ENCODE measurements around the gene KCNJ6.

Gene KCNJ6

GRCh38 chr21:37574751-37575150 lies 341.5 kb downstream of the KCNJ6 start:
- no peak overlapping the region for H3K4me3 ChIP-seq (ENCODE audit: low read depth, low read length)
- TF ChIP-seq POLR2A (IDR thresholded peaks at IDR 0.05; ENCODE audit: extremely low read depth, insufficient read length): no peak
- TF ChIP-seq MAX (IDR thresholded peaks at IDR 0.05; ENCODE audit: low read depth, low read length): no peak
- no peak for TF ChIP-seq MYC (IDR thresholded peaks at IDR 0.05; ENCODE audit: low read depth, low read length)
- no peak for DNase-seq (ENCODE audit: low read depth)

GRCh38 chr21:37574316-37574715 lies 341.9 kb downstream of the KCNJ6 start:
- no peak overlapping the region for H3K4me3 ChIP-seq (ENCODE audit: low read depth, low read length)
- TF ChIP-seq POLR2A (IDR thresholded peaks at IDR 0.05; ENCODE audit: extremely low read depth, insufficient read length) (no peak), MYC (IDR thresholded peaks at IDR 0.05; ENCODE audit: low read depth, low read length) (no peak), MAX (IDR thresholded peaks at IDR 0.05; ENCODE audit: low read depth, low read length) (no peak), CTCF (IDR thresholded peaks at IDR 0.05; ENCODE audit: low read depth, low read length) (no peak)
- DNase-seq (ENCODE audit: low read depth): no peak

- no peak overlapping the region for H3K4me3 ChIP-seq (ENCODE audit: low read depth, low read length)
- no peak for TF ChIP-seq POLR2A (IDR thresholded peaks at IDR 0.05; ENCODE audit: extremely low read depth, insufficient read length)
- TF ChIP-seq MYC (IDR thresholded peaks at IDR 0.05; ENCODE audit: low read depth, low read length): no peak
- TF ChIP-seq MAX (IDR thresholded peaks at IDR 0.05; ENCODE audit: low read depth, low read length): no peak
- no peak for DNase-seq (ENCODE audit: low read depth)
Measured at GRCh38 chr21:37571442-37571841, 344.8 kb downstream of the KCNJ6 start.

GRCh38 chr21:37568916-37569315 lies 347.3 kb downstream of the KCNJ6 start:
- TF ChIP-seq CTCF (IDR thresholded peaks at IDR 0.05; ENCODE audit: low read depth, low read length) (no peak), POLR2A (IDR thresholded peaks at IDR 0.05; ENCODE audit: extremely low read depth, insufficient read length) (no peak), MYC (IDR thresholded peaks at IDR 0.05; ENCODE audit: low read depth, low read length) (no peak), MAX (IDR thresholded peaks at IDR 0.05; ENCODE audit: low read depth, low read length) (no peak)
- H3K4me3 ChIP-seq (ENCODE audit: low read depth, low read length): no peak overlapping the region
- DNase-seq (ENCODE audit: low read depth): no peak

- no peak overlapping the region for H3K4me3 ChIP-seq (ENCODE audit: low read depth, low read length)
- DNase-seq (ENCODE audit: low read depth): no peak
- no peak for TF ChIP-seq MAX (IDR thresholded peaks at IDR 0.05; ENCODE audit: low read depth, low read length)
- TF ChIP-seq POLR2A (IDR thresholded peaks at IDR 0.05; ENCODE audit: extremely low read depth, insufficient read length): no peak
- TF ChIP-seq MYC (IDR thresholded peaks at IDR 0.05; ENCODE audit: low read depth, low read length): no peak
- no peak for TF ChIP-seq CTCF (IDR thresholded peaks at IDR 0.05; ENCODE audit: low read depth, low read length)
Measured at GRCh38 chr21:37568415-37568814, 347.8 kb downstream of the KCNJ6 start.

- DNase-seq (ENCODE audit: low read depth): no peak
- H3K4me3 ChIP-seq (ENCODE audit: low read depth, low read length): no peak overlapping the region
- TF ChIP-seq MAX (IDR thresholded peaks at IDR 0.05; ENCODE audit: low read depth, low read length) (no peak), CTCF (IDR thresholded peaks at IDR 0.05; ENCODE audit: low read depth, low read length) (no peak), POLR2A (IDR thresholded peaks at IDR 0.05; ENCODE audit: extremely low read depth, insufficient read length) (no peak), MYC (IDR thresholded peaks at IDR 0.05; ENCODE audit: low read depth, low read length) (no peak)
Measured at GRCh38 chr21:37566790-37567615, 349.3 kb downstream of the KCNJ6 start.
